NOMO-1 treated with dmso at 0.1 percent for 144 hours (cell line): ENCODE data around the gene LRP1B.
A peak's percentile ranks its signal among the peaks of the same experiment; 100 is the strongest.
"Not testable (repeated sequence)": the region's sequence is repeated elsewhere in the genome, so short reads cannot be mapped to it uniquely, and the experiment has no call there.

ENCODE experiments used
- DNase-seq: peaks from one replicate; lab custom pipeline; 2025; ENCODE audit not compliant: unreplicated experiment; lab: John Stamatoyannopoulos, UW

Gene LRP1B

GRCh38 chr2:140589273-140589672 lies 1541.5 kb downstream of the LRP1B start:
- no peak for DNase-seq

- no peak for DNase-seq
Measured at GRCh38 chr2:140586379-140586778, 1544.4 kb downstream of the LRP1B start.

- no peak for DNase-seq
Measured at GRCh38 chr2:140585016-140585415, 1545.8 kb downstream of the LRP1B start.

GRCh38 chr2:140584471-140584870 lies 1546.3 kb downstream of the LRP1B start:
- DNase-seq, result no peak

- no peak for DNase-seq
Measured at GRCh38 chr2:140580532-140581151, 1550.2 kb downstream of the LRP1B start.

GRCh38 chr2:140577453-140577852 lies 1553.4 kb downstream of the LRP1B start:
- no peak for DNase-seq

- no peak for DNase-seq
Measured at GRCh38 chr2:140567734-140568133, 1563.1 kb downstream of the LRP1B start.

GRCh38 chr2:140565756-140566155 lies 1565.1 kb downstream of the LRP1B start:
- no peak for DNase-seq

- DNase-seq, result no peak
Measured at GRCh38 chr2:140555701-140556100, 1575.1 kb downstream of the LRP1B start.

GRCh38 chr2:140552634-140553033 lies 1578.2 kb downstream of the LRP1B start:
- no peak for DNase-seq

GRCh38 chr2:140551287-140551686 lies 1579.5 kb downstream of the LRP1B start:
- no peak for DNase-seq

GRCh38 chr2:140550821-140551220 lies 1580.0 kb downstream of the LRP1B start:
- no peak for DNase-seq

- DNase-seq, result not testable (repeated sequence)
Measured at GRCh38 chr2:140544769-140545168, 1586.0 kb downstream of the LRP1B start.

- DNase-seq, result peak; percentile 16
Measured at GRCh38 chr2:140542627-140543026, 1588.2 kb downstream of the LRP1B start.

- no peak for DNase-seq
Measured at GRCh38 chr2:140539242-140539875, 1591.5 kb downstream of the LRP1B start.

GRCh38 chr2:140529706-140530105 lies 1601.1 kb downstream of the LRP1B start:
- no peak for DNase-seq

- DNase-seq, result no peak
Measured at GRCh38 chr2:140528982-140529381, 1601.8 kb downstream of the LRP1B start.

- no peak for DNase-seq
Measured at GRCh38 chr2:140526575-140526974, 1604.2 kb downstream of the LRP1B start.

- DNase-seq, result no peak
Measured at GRCh38 chr2:140512106-140512505, 1618.7 kb downstream of the LRP1B start.

GRCh38 chr2:140509765-140510164 lies 1621.1 kb downstream of the LRP1B start:
- DNase-seq, result no peak

- DNase-seq, result no peak
Measured at GRCh38 chr2:140508756-140509155, 1622.1 kb downstream of the LRP1B start.

- no peak for DNase-seq
Measured at GRCh38 chr2:140506606-140507005, 1624.2 kb downstream of the LRP1B start.

- DNase-seq, result no peak
Measured at GRCh38 chr2:140504601-140505000, 1626.2 kb downstream of the LRP1B start.
